ENCODE measurements around the gene CDH2.

Gene CDH2

DNA sequence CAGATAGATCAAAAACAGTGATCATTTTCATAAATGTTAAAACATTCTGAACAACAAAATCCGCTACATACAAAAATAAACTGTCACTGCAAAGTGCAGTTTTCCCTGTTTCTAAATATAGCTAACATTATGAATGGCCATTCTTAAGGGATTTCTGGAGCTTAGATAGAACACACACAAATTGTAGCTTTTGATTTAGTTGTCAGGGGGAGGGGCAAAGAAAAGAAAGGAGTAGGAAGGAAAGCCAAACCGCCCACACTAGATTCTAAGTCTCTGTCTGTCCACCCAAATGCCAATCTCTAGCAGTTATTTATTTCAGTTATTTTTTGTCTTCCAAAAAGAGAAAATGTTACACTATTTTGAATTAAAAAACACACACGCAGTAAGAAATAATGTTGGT lies 182.4 kb downstream of the CDH2 start:
- DNase-seq (ENCODE audit: low spot score): no peak

DNA sequence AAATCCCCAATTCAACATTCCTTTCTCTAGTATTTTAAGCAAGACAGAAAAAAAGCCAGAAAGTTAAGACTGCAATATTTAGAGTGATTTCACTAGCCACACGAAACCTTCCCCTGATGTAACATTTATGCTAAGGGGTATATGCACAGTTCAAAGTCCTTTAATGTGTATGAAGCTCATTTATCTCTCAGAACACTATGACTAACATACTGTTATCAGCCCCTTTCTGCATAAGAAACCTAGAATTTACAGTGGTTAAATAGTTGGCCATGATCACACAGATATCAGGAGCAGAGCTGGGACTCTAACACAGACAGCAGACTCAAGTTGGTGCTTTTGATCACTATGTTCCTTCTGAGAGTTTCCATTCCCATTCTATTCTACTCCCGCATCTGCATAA lies 185.5 kb downstream of the CDH2 start:
- DNase-seq (ENCODE audit: low spot score): no peak

DNA sequence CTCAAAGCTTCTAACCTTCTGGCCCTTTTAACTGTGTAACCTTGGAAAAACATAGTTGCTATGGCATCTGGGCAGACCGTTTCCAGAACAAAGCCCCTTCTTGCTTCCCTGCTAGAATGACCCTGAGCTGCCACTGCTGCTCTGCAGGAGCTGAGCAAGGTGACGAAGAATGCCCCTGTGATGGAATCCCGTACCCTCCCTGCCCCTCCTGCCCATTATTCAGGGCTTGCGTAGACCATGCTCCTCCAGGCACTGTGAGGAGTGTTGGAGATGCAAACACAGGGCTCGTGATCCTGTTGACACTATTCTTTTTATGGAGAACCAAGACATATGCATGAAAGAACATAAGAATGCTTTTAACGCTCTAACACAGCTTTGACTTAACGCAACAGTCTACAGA lies 191.1 kb downstream of the CDH2 start:
- DNase-seq (ENCODE audit: low spot score): no peak

DNA sequence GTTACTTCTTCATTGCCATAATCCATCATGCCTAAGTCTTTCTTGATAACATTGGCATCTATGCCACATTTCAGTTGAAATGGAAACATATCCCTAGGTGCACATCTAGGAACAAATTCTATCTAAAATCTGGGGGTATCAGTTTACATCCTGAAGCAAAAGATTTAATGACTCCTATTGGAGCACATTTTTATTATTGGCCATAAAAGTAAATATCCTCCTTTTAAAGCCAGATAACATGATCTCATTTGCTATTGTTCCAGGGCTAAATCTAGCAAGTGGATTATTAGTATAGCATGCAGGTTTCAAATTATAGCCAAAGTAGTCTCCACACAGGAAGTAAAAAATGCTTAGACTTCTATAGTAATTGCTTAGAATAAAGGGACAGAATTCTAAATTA lies 193.2 kb downstream of the CDH2 start:
- no peak for DNase-seq (ENCODE audit: low spot score)

DNA sequence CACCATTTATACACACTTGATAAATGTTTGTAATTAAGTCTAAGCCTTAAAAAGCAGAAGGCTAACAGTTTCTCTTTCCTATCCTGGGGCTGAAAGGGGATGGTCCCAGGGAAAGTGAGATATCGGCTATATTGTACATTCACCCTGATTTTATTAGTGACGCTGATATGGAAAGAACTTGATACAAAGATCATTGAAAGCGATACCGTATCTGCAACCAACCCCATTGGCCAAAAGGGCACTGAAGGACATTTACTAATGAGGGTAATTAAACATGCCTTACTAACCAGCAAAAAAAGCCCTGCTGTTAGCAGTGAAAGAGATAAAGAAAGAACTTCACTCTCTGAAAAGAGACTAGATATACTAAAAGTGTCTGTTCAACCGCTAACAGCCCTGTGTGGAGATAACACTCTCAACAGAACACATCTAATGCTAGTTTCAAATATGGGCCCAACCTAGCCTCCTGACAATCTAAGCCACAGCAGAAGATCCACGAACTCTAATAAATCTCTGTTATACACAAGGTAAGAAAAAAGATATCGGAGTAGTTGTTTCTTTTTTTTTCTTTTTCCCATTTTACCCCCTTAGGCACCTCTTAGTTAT lies 200.0 kb downstream of the CDH2 start:
- DNase-seq (ENCODE audit: low spot score): no peak

DNA sequence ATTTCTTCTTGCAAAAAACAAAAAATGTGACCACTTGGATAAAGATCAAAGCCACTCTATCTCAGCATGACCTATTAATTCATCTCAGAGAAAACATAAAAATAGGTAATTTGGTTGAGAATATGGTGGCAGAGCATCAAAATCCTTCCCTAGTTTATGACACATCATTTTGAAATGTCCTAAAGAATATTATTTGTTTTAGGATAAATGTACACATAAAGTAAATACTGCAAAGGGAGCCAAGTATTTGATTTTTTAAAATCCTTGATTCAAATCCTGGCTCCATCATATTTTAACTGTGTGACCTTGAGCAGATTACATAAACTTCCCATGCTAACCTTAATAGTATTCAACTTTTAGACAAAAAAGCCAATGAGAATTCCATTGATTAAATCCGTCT lies 206.6 kb downstream of the CDH2 start:
- DNase-seq (ENCODE audit: low spot score): no peak

DNA sequence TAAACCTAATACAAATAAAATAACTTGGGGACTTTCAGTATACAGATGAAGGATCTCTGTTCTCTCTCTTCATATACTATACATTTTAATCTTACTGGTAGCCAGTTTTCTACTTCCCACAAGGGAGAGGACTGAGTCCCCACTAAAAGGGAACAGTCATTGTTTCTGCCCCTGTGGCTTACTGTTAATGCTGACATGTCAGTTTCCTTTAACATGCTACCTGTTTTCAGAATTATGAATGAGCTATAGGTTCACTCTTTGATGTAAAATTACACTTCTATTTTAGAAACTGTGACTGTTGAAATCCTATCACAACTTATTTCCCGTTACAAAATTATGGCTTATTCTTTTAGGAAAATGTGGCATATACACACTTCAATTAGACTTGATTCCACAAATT lies 207.7 kb downstream of the CDH2 start:
- no peak for DNase-seq (ENCODE audit: low spot score)

DNA sequence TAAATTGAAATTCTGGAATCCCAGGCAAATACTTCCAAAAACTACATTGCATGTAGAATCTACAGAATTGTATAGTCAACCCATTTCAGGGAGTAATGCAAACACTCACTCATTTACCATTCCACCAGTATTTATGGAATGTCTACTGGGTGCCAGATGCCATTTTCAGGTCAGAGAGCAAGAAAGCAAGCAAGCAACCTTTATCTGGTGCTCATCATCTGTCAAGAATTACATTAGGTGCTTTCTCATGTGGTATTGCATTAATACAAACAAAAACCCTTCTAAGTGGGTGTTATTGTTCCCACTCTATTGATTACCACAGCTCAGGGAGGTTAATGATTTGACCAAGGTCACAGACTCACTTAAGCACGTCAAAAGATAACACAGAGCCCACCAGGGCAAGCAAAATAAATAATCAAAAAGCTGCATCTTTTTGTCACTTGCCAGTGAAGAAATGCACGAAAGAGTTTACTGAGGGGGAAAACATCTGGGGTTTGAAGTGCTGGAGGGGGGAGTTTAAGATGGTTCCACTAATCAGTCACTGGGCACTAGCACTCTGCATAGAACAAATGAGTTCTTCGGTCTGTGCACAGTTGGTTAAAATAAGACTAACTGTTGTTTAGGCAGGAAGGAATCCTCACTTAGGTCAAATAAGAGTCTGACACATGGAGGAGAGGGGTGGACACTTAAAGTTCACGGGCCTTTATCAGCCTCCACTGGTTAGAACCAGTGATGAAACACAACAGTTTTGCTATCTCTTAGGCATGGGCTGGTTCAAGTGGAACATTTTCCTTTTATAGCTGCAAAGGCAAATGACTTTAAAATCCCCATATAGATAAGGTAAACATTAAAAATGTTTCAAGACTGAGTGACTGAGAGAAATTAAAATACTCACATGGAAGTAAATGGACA lies 208.8 kb downstream of the CDH2 start:
- DNase-seq (ENCODE audit: low spot score): no peak

DNA sequence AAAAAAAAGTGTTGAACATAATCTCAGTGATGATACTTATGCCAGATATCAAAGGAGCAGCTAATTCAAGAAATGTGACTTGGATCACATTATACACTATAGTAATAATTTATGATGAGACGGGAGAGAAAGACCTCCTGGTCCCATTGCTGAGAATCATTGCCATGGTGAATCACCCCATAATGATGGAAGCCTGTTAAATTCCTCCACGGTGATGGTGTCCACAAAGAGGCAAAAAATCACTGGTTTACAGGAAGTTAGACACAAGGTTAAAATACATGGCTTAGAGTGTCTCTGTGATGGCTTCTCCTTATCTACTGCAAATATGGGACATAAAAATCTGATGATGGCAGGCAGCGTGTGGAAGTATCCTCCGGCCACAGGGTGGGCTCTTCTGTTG lies 210.0 kb downstream of the CDH2 start:
- DNase-seq (ENCODE audit: low spot score): no peak

DNA sequence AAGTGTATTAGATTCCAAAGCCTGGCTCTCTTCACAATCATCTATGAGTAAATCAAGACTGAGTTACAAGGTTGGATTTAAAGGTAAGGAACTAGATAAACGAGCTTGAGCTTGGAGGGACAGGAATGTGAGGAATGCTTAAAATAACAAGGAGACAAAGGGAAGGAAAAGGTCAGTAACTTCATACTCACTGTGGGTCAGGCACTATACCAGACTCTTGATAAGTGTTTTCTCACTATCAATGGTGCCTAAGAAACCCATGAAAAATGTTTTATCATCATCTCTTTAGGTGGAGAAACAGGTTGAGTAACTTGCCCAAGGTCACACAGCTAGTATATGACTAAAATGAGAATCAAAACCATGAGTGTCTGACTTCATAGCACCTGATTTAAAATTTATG lies 212.1 kb downstream of the CDH2 start:
- no peak for DNase-seq (ENCODE audit: low spot score)

DNA sequence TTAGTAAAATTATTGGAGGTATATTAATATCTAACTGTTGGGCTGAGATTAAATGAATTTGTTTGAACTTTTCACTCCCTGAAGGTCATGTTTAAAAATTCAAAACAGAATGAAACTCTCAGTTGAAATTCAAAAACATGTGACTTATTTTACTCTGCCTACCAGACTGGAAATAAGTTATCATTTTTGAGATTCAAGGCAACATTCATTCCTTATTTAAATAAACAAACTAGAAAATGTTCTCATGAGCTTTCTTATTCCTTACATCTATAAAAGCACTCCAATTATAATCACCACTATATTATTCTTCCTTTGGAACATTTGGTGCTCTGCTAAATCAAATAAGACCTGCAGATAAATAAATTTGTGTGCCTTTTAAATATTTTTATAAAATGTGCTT lies 217.8 kb downstream of the CDH2 start:
- no peak for DNase-seq (ENCODE audit: low spot score)

DNA sequence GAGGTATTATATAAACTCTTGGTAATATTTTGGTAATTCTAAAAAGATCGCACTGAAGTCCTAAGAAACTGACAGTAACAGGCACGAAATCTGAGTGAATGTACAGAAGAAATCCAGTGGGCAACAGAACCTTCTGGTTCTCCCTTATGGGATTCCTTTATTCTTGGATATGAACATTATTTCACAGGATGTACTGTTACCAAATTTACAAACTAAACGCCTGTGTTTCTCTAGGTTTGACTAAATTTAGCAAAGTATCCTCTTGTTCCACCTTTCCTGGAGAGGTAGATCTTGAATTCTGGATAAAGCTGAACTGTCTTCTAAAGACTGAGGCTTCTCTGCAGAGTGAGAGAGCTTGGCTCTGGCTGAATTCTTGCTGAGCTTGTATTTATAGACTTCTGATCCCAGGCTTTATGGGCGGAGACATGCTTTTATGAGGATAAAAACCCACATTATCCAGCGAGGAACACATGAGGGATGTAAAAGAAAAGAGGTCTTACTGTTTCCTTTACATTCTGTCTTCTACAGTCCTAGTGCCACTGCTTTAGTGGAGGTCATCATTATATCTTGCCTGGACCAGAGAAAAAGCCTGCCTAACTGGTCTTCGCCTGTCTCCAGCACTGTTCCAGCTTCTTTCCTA lies 220.8 kb downstream of the CDH2 start:
- no peak for DNase-seq (ENCODE audit: low spot score)

DNA sequence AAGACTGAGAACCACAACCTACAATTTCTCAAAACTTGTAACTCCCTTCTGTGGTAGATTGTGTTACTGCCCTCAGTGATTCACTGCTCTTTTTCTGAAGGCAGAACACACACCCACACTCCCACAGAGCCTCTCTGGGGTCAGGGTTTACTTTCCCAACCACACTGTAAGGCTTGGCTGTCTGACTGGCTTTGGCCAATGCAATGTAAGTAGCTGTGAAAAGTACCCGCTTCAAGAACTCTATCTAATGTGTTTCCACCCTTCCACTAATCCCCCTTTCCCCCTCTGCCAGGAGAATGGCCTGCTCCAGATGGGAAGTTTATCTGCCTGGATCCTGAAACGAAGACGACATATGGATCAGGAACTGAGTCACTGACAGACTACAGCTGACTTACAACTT lies 222.7 kb downstream of the CDH2 start:
- DNase-seq (ENCODE audit: low spot score): no peak

DNA sequence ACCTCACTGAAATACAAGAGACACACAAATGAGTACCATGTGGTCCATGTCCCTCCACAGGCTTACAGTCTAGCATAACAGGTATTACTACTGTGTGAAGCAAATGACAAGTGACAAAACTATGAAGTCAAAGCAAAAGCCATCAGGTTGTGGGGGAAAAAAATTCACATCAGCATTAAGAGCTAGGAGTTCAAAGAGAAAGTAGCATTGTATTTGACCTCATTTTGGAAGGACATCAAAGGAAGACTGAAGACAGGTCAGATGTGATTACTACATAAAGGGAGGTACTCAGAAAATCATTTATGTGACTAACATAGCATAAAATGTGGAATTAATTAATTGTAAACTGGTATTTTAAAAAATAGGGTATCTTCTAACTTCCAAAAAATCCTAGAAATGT lies 224.2 kb downstream of the CDH2 start:
- DNase-seq (ENCODE audit: low spot score): peak; percentile 18

DNA sequence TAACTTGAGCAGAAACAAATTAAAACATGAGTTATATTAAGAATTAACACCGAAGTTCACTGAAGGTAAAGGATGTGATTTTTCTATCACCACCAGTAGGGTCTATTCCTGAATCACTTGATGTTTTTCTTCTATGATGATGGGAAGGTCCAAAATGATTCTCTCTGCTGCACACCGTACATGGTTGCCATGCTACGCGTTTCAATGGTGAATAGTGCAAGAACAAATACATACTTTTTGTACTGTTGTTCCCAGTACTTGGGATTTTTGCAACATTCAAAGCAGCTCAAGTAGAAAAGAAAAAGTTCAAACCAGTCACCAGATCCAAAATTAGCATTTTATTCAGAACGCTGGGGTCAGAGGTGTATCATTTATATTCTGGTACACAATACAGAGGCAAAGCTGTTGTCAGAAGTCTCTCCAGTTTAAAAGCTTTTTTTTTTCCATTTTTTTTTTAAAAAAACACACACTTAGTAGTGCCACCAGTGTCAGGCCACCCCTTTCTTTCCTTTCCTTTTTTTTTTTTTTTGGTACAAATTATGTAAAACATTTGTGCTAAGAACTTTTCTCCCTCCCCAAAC lies 226.2 kb downstream of the CDH2 start:
- no peak for DNase-seq (ENCODE audit: low spot score)

DNA sequence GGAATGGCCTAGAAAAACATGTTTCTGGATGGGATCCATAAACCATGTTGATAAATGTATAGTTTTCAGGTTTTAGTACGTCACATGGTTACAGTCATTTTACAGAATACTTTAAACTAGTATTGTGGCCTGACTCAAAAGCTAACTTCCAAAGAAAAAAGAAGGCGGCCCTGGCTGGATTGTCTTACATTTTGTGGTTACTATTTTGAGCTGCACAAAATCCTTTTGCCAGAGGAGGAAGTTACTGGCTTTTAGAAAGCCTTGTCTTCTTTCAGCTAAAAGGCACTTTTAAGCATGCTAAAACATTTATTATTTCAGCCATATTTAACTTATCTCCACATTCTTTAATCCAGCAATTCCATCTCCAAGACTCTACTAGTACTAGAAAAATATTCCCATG lies 227.9 kb downstream of the CDH2 start:
- no peak for DNase-seq (ENCODE audit: low spot score)

DNA sequence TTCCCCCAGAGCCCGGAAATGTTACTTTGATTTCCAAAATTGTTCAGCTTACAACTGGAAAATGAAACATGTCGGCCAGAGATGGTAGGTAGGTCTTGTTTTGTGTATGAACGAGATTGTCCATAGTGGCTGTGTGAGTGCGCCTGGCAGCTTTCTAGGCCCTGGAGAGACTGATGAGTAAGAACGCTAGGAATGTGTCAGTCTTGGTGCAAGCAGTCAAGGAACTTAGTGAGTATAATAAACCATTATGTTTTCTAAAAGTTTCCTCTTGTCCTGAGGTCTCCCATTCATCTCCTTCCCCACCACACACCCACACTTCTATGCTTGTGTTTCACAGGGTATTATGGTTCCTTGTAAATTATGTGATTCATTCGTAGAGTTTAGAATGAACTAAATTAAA lies 234.2 kb downstream of the CDH2 start:
- peak; percentile 14 for DNase-seq (ENCODE audit: low spot score)

DNA sequence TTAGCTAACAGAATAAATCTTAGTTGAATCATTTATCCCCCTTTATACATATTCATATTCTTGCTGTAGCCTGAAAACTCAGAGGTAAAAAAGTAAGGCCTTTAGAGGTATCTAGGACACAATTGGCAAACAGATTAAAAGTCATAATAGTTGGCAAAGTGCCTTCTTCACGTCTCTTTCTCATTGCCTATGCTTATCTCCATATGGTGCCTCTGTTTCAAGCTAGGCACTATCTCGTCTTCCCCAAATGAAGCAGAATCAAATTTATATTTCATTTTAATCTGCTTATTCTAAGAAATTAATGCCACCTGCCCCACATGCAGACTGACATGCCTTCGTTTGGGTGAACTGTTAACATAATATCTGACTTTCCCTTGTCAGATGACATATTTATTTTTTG lies 245.4 kb downstream of the CDH2 start:
- no peak for DNase-seq (ENCODE audit: low spot score)

DNA sequence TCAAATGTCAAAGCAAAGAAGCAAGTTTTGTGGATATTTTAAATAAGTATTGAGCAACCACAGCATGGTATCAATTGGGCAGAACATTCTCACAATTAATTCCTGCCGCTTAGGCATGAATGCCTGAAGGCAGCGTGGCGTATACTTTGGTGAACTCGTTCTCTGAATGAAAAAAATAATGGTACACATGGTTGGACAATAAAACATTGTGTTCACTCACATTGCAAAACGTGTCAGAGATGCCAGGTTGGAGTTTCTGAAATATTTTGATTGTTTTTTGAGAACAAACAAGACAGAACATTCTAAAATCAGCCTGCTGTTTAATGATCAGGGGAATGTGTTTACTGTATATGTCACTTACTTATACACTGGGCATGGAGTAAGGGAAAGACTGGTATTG lies 254.2 kb downstream of the CDH2 start:
- no peak for DNase-seq (ENCODE audit: low spot score)

DNA sequence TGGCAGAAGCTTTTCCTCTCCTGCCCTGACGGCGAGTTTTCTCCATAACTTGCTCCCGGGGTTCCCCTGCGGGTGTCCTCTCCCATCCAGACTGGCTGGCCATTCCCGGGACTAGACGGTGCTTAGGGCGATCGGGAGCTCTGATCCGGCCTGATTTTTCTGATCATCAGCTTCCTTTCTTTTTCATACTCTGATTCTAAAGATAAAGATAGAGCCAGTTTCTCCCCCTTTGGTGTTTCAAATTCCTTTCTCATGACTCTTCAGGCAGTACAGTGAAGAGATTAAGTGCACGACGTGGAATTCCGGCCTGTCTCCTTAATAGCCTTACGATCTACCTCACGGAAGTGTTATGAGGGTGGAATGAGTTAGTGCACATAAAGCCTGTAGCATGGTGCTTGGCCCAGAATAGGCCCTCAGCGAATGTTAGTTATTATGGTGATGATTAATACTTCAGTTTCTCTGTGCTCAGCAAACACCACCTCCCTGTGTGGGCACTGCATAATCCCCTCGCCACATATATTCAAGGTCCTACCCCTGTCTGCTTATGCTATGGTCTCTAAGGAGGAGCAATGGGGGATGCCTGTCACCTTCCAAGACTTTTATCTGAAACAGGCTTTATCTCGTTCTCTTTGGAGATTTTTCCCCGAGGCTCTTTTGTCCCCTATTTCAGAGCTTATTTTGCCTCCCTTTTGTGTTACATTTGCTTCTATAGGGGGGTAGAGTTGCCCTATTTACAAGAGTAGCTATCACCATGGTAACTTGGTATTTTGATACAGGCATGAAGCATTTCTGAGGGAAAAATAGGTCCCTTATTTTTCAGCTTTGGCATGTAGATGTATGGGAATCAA lies 254.8 kb downstream of the CDH2 start:
- DNase-seq (ENCODE audit: low spot score): peak; percentile 57

DNA sequence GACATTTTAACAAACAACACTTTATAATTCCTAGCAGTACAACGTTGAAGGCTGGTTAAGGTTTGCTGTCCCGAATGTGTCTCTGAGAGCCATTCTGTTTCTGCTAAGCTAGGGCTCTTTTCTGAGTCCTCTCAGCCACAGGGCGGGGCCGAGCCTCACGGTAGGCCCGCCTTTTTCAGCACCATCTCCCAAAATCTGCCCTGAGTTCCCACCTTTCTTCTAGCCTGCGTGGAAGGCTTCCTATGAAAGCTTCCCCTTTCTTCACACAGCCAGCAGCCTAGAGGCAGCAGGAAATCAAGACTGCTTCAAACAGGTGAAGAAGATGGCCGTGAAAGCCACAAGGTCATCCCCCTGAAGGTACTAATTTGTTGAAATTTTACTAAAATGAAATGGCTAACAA lies 255.5 kb downstream of the CDH2 start:
- DNase-seq (ENCODE audit: low spot score): no peak

DNA sequence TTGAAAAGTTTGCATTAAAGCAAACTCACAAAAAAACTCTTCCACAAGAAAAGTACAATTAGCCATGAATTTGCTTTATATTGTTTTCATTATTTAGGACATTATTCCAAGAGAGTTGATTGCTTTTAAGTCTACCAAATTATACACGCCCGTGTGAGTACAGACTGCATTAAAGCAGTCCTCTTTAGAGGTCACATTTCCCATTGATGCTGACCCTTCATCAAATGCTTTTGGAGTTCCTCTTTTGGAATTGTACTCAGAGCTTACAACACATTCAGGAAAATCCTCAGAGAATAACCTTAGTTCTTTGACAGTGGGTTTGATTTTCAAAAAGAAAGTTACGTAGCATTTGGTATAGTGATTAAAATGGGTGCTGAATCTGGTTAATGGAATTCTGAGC lies 256.1 kb downstream of the CDH2 start:
- no peak for DNase-seq (ENCODE audit: low spot score)
